Endothelial cell (in vitro differentiated cells): ENCODE results near the gene DGUOK. TPM values are rescaled to one million over a fixed set of nuclear protein-coding genes. Genes with fewer than 3 reads are reported as not detected.

Experiments used
- DNase-seq: peaks from one replicate; pipeline ENCODE4 v3.0.0; 2021; ENCODE audit warnings: low spot score
- H3K27ac Mint-ChIP-seq: one replicate; pipeline ENCODE4 v1.8.0; 2021; ENCODE audit warnings: mixed read lengths, inconsistent platforms; ENCODE audit not compliant: unreplicated experiment
- H3K27me3 Mint-ChIP-seq: one replicate; pipeline ENCODE4 v1.8.0; 2021; ENCODE audit warnings: mild to moderate bottlenecking, moderate library complexity, mixed read lengths, inconsistent platforms; ENCODE audit not compliant: unreplicated experiment
- H3K36me3 Mint-ChIP-seq: one replicate; pipeline ENCODE4 v1.8.0; 2021; ENCODE audit warnings: mild to moderate bottlenecking, low read depth, mixed read lengths, inconsistent platforms; ENCODE audit not compliant: unreplicated experiment
- H3K4me1 Mint-ChIP-seq: one replicate; pipeline ENCODE4 v1.8.0; 2021; ENCODE audit warnings: mild to moderate bottlenecking, mixed read lengths, inconsistent platforms; ENCODE audit not compliant: unreplicated experiment
- H3K4me3 Mint-ChIP-seq: one replicate; pipeline ENCODE4 v1.8.0; 2021; ENCODE audit warnings: mild to moderate bottlenecking, mixed read lengths, inconsistent platforms; ENCODE audit not compliant: unreplicated experiment
- H3K9me3 Mint-ChIP-seq: one replicate; pipeline ENCODE4 v1.8.0; 2021; ENCODE audit warnings: mixed read lengths, inconsistent platforms; ENCODE audit not compliant: unreplicated experiment
- CTCF ChIP-seq: fragments of 200-600 bp; sonication (generic); IDR thresholded peaks from one replicate; pipeline ENCODE4 v1.5.0; 2021; ENCODE audit warnings: antibody characterized with exemption; ENCODE audit not compliant: unreplicated experiment
- total RNA-seq: library from RNA; stranded (reverse); fragmentation: NEBNext Ultra II Directional; extraction: Animal tissue kit (Norgen Biotek cat#: 25700); gene quantifications from one replicate; pipeline ENCODE4 v1.2.1, GENCODE V29; 2021; ENCODE audit not compliant: unreplicated experiment

Gene DGUOK
- total RNA-seq, 1 donor from 2014 or later = 68.3 TPM

- Mint-ChIP-seq H3K9me3 (no peaks in the 10 kb centered on the region), H3K4me1 (peaks cover 34% of the 10 kb centered on the region), H3K27ac (no peak overlapping the region), H3K36me3 (peaks cover 15% of the 10 kb centered on the region), H3K27me3 (peaks cover 11% of the 10 kb centered on the region), H3K4me3 (no peak overlapping the region)
- no peak for TF ChIP-seq CTCF
- DNase-seq = no peak
Measured at GRCh38 chr2:74000666-74001065, 74.0 kb downstream of the DGUOK start.

- DNase-seq = no peak
- peaks cover 36% of the 10 kb centered on the region for H3K4me1 Mint-ChIP-seq
- no peaks in the 10 kb centered on the region for H3K9me3 Mint-ChIP-seq
- H3K27ac Mint-ChIP-seq = no peak overlapping the region
- peaks cover 15% of the 10 kb centered on the region for H3K36me3 Mint-ChIP-seq
- H3K4me3 Mint-ChIP-seq = peak overlapping the region; percentile 51
- no peak for TF ChIP-seq CTCF
- peaks cover 11% of the 10 kb centered on the region for H3K27me3 Mint-ChIP-seq
Measured at GRCh38 chr2:74001121-74001520, 74.4 kb downstream of the DGUOK start.

GRCh38 chr2:74001781-74002504 is 75.3 kb downstream of the DGUOK start:
- peaks cover 11% of the 10 kb centered on the region for H3K27me3 Mint-ChIP-seq
- DNase-seq = no peak
- TF ChIP-seq CTCF = no peak
- H3K4me1 Mint-ChIP-seq = peaks cover 42% of the 10 kb centered on the region
- H3K4me3 Mint-ChIP-seq = peak overlapping the region; percentile 73
- H3K9me3 Mint-ChIP-seq = no peaks in the 10 kb centered on the region
- H3K36me3 Mint-ChIP-seq = peaks cover 15% of the 10 kb centered on the region
- H3K27ac Mint-ChIP-seq = no peak overlapping the region

- peaks cover 13% of the 10 kb centered on the region for H3K36me3 Mint-ChIP-seq
- no peak for TF ChIP-seq CTCF
- H3K4me3 Mint-ChIP-seq = peak overlapping the region; percentile 91
- H3K9me3 Mint-ChIP-seq = no peaks in the 10 kb centered on the region
- DNase-seq = peak; percentile 86
- H3K27ac Mint-ChIP-seq = peak overlapping the region; percentile 42
- H3K4me1 Mint-ChIP-seq = peaks cover 43% of the 10 kb centered on the region
- peaks cover 9% of the 10 kb centered on the region for H3K27me3 Mint-ChIP-seq
Measured at GRCh38 chr2:74002505-74003421, 76.1 kb downstream of the DGUOK start.
